NCI-H446 (cell line): ENCODE data around the gene ARHGAP26.

Experiments used
- DNase-seq, 2 experiments: peaks; one replicate each; lab custom pipeline; 2025; lab: John Stamatoyannopoulos, UW

Gene ARHGAP26

GRCh38 chr5:142829801-142830220, 59.6 kb downstream of the ARHGAP26 start:
- DNase-seq = no peak

- DNase-seq = no peak
Observed at GRCh38 chr5:142830241-142831008, 60.2 kb downstream of the ARHGAP26 start.

GRCh38 chr5:142831009-142831383, 60.8 kb downstream of the ARHGAP26 start:
- DNase-seq = no peak

GRCh38 chr5:142832263-142832662, 62.1 kb downstream of the ARHGAP26 start:
- DNase-seq = no peak

- DNase-seq = no peak
Observed at GRCh38 chr5:142833517-142834449, 63.6 kb downstream of the ARHGAP26 start.

- DNase-seq = no peak
Observed at GRCh38 chr5:142834504-142834903, 64.3 kb downstream of the ARHGAP26 start.

- no peak for DNase-seq
Observed at GRCh38 chr5:142835540-142835939, 65.4 kb downstream of the ARHGAP26 start.

GRCh38 chr5:142836048-142836447, 65.9 kb downstream of the ARHGAP26 start:
- DNase-seq = no peak

GRCh38 chr5:142837081-142837725, 67.0 kb downstream of the ARHGAP26 start:
- no peak for DNase-seq

- no peak for DNase-seq
Observed at GRCh38 chr5:142838845-142839244, 68.7 kb downstream of the ARHGAP26 start.

- no peak for DNase-seq
Observed at GRCh38 chr5:142839711-142840346, 69.7 kb downstream of the ARHGAP26 start.

GRCh38 chr5:142840575-142840974, 70.4 kb downstream of the ARHGAP26 start:
- DNase-seq = no peak

- DNase-seq = peak in 1 of 2 experiments; percentile 24
Observed at GRCh38 chr5:142841511-142842265, 71.5 kb downstream of the ARHGAP26 start.

- DNase-seq = no peak
Observed at GRCh38 chr5:142842994-142843905, 73.1 kb downstream of the ARHGAP26 start.

GRCh38 chr5:142844866-142845265, 74.7 kb downstream of the ARHGAP26 start:
- DNase-seq = no peak

GRCh38 chr5:142845402-142845921, 75.3 kb downstream of the ARHGAP26 start:
- no peak for DNase-seq

GRCh38 chr5:142845954-142846398, 75.8 kb downstream of the ARHGAP26 start:
- no peak for DNase-seq

- no peak for DNase-seq
Observed at GRCh38 chr5:142846406-142846805, 76.2 kb downstream of the ARHGAP26 start.

GRCh38 chr5:142847898-142848790, 78.0 kb downstream of the ARHGAP26 start:
- DNase-seq = no peak
